IMR-90 (cell line): Measurements from ENCODE around the gene CISTR. TPM values are rescaled to one million over a fixed set of nuclear protein-coding genes. Genes with fewer than 3 reads are reported as not detected.

Experiments used
- ATAC-seq: fragments of 200-7000 bp; cut with Tn5 transposase; 2 replicates; pipeline ENCODE4 v1.9.1; 2020; ENCODE audit warnings: low read depth, mild to moderate bottlenecking, moderate library complexity
- BruUV-seq: library from RNA; stranded (reverse); fragments of 400-500 nt; replicated peaks from 2 replicates; lab custom pipeline; 2021; lab: Mats Ljungman, UMichigan
- CTCF ChIA-PET: fragments of 300-600 bp; formaldehyde crosslinking; extraction: SDS; loops from one replicate; lab custom pipeline; 2021; ENCODE audit warnings: antibody characterized with exemption; lab: Yijun Ruan, JAX
- POLR2A ChIA-PET: fragments of 300-600 bp; sonication (Branson Sonifier 250); formaldehyde crosslinking; loops from one replicate; lab custom pipeline; 2022; ENCODE audit warnings: antibody characterized with exemption; ENCODE audit not compliant: unreplicated experiment; lab: Charles Lee
- DNase-seq: peaks from one replicate; pipeline ENCODE4 v3.0.0; 2013
- H2AFZ ChIP-seq: replicated peaks from 2 replicates; pipeline ENCODE3; 2013; ENCODE audit warnings: low read length, mild to moderate bottlenecking; ENCODE audit not compliant: poor library complexity
- H2AK5ac ChIP-seq: 2 replicates; pipeline ENCODE4 v1.6.1; 2013; ENCODE audit warnings: low read depth, low read length, inconsistent platforms
- H2AK9ac ChIP-seq: replicated peaks from 2 replicates; pipeline ENCODE3; 2013; ENCODE audit warnings: mild to moderate bottlenecking, low read depth, low read length, moderate library complexity; ENCODE audit not compliant: poor library complexity
- H2BK120ac ChIP-seq: 2 replicates; pipeline ENCODE4 v1.6.1; 2013; ENCODE audit warnings: low read depth, low read length, inconsistent platforms
- H2BK15ac ChIP-seq: 3 replicates; pipeline ENCODE4 v1.6.1; 2013; ENCODE audit warnings: low read depth, low read length, inconsistent platforms
- H2BK20ac ChIP-seq: 2 replicates; pipeline ENCODE4 v1.6.1; 2013; ENCODE audit warnings: low read depth, mild to moderate bottlenecking, inconsistent platforms, low read length, moderate library complexity
- H2BK5ac ChIP-seq: 2 replicates; pipeline ENCODE4 v1.6.1; 2013; ENCODE audit warnings: mild to moderate bottlenecking, low read depth, low read length, inconsistent platforms; ENCODE audit not compliant: poor library complexity, severe bottlenecking
- H3K14ac ChIP-seq: replicated peaks from 2 replicates; pipeline ENCODE4 v1.6.1; 2013; ENCODE audit warnings: low read depth, low read length, inconsistent platforms
- H3K18ac ChIP-seq: 2 replicates; pipeline ENCODE4 v1.6.1; 2013; ENCODE audit warnings: low read depth, low read length, control low read depth
- H3K23ac ChIP-seq: 2 replicates; pipeline ENCODE4 v1.6.1; 2013; ENCODE audit warnings: low read depth, low read length, inconsistent platforms
- H3K27ac ChIP-seq: 2 replicates; pipeline ENCODE4 v1.5.1; 2013; ENCODE audit warnings: mild to moderate bottlenecking, control low read depth, low read length; ENCODE audit not compliant: insufficient read depth
- H3K27me3 ChIP-seq: 2 replicates; pipeline ENCODE4 v1.6.1; 2013; ENCODE audit warnings: low read length; ENCODE audit not compliant: control insufficient read depth, insufficient read depth
- H3K36me3 ChIP-seq: 2 replicates; pipeline ENCODE4 v1.6.1; 2013; ENCODE audit warnings: low read length, mixed read lengths; ENCODE audit not compliant: control insufficient read depth, insufficient read depth
- H3K4ac ChIP-seq: 2 replicates; pipeline ENCODE4 v1.6.1; 2013; ENCODE audit warnings: low read depth, low read length, inconsistent platforms
- H3K4me1 ChIP-seq: 2 replicates; pipeline ENCODE4 v1.6.1; 2013; ENCODE audit warnings: low read length, mixed read lengths; ENCODE audit not compliant: control insufficient read depth, insufficient read depth
- H3K4me2 ChIP-seq: 2 replicates; pipeline ENCODE4 v1.6.1; 2013; ENCODE audit warnings: low read depth, mild to moderate bottlenecking, control low read depth, low read length, moderate library complexity
- H3K4me3 ChIP-seq: 2 replicates; pipeline ENCODE4 v1.5.1; 2013; ENCODE audit warnings: low read depth, mild to moderate bottlenecking, control low read depth, low read length, moderate library complexity; ENCODE audit not compliant: insufficient read depth
- H3K56ac ChIP-seq: 2 replicates; pipeline ENCODE4 v1.6.1; 2013; ENCODE audit warnings: low read length, inconsistent platforms; ENCODE audit not compliant: insufficient read depth; ENCODE audit errors: extremely low read depth
- H3K79me1 ChIP-seq, 2 experiments: 2 replicates each; pipeline ENCODE4 v1.6.1; 2013; ENCODE audit warnings: low read length in 2 of 2, inconsistent platforms in 1 of 2, low read depth in 1 of 2
- H3K9ac ChIP-seq: 2 replicates; pipeline ENCODE4 v1.6.1; 2013; ENCODE audit warnings: low read depth, low read length, control low read depth
- H3K9me1 ChIP-seq: 2 replicates; pipeline ENCODE4 v1.6.1; 2013; ENCODE audit warnings: low read length, inconsistent platforms; ENCODE audit not compliant: insufficient read depth
- H3K9me3 ChIP-seq: 2 replicates; pipeline ENCODE4 v1.6.1; 2013; ENCODE audit warnings: low read length; ENCODE audit not compliant: control insufficient read depth, insufficient read depth
- H4K20me1 ChIP-seq: 2 replicates; pipeline ENCODE4 v1.6.1; 2013; ENCODE audit warnings: low read length, inconsistent platforms; ENCODE audit not compliant: insufficient read depth
- H4K5ac ChIP-seq: 2 replicates; pipeline ENCODE4 v1.6.1; 2013; ENCODE audit warnings: mild to moderate bottlenecking, low read depth, low read length, control low read depth
- H4K8ac ChIP-seq, 2 experiments: 2 replicates each; pipeline ENCODE4 v1.6.1; 2013; ENCODE audit warnings: low read depth in 2 of 2, low read length in 2 of 2, control low read depth in 1 of 2, inconsistent platforms in 1 of 2
- H4K91ac ChIP-seq: 2 replicates; pipeline ENCODE4 v1.6.1; 2013; ENCODE audit warnings: low read depth, low read length, inconsistent platforms; ENCODE audit not compliant: insufficient read depth
- BHLHE40 ChIP-seq: fragments of 150-350 bp; IDR thresholded peaks from 2 replicates; pipeline ENCODE4 v1.6.1; 2016; ENCODE audit warnings: mild to moderate bottlenecking, low read depth, low read length
- CEBPB ChIP-seq: IDR thresholded peaks from 2 replicates; pipeline ENCODE4 v1.6.1; 2012; ENCODE audit warnings: low read depth, low read length, improper control_type of control experiment
- CHD1 ChIP-seq: IDR thresholded peaks from 2 replicates; pipeline ENCODE4 v1.6.1; 2012; ENCODE audit warnings: low read depth, low read length, improper control_type of control experiment
- CTCF ChIP-seq: conservative IDR thresholded peaks from 2 replicates; pipeline ENCODE4 v1.5.1; 2012; ENCODE audit warnings: mild to moderate bottlenecking, low read depth, low read length, improper control_type of control experiment
- MAFK ChIP-seq: IDR thresholded peaks from 2 replicates; pipeline ENCODE4 v1.6.1; 2012; ENCODE audit warnings: low read depth, low read length, improper control_type of control experiment
- MXI1 ChIP-seq: IDR thresholded peaks from 2 replicates; pipeline ENCODE4 v1.6.1; 2012; ENCODE audit warnings: low read depth, mild to moderate bottlenecking, low read length, moderate library complexity, borderline replicate concordance
- NFE2L2 ChIP-seq: fragments of 150-350 bp; IDR thresholded peaks from 2 replicates; pipeline ENCODE4 v1.6.1; 2016; ENCODE audit warnings: low read depth, mild to moderate bottlenecking, low read length
- POLR2A ChIP-seq: IDR thresholded peaks from 2 replicates; pipeline ENCODE4 v1.6.1; 2012; ENCODE audit warnings: mild to moderate bottlenecking, low read depth, low read length
- RCOR1 ChIP-seq: IDR thresholded peaks from 2 replicates; pipeline ENCODE4 v1.6.1; 2012; ENCODE audit warnings: mild to moderate bottlenecking, low read length, improper control_type of control experiment; ENCODE audit not compliant: insufficient replicate concordance
- WGBS, 2 experiments: methylation state at CpG; one replicate each; pipeline versions ENCODE4 v1.1.5 to v1.1.7; 2013; ENCODE audit warnings: missing lambda C conversion rate in 2 of 2; ENCODE audit not compliant: insufficient read length in 1 of 2; ENCODE audit errors: extremely low coverage in 2 of 2; 5-methylcytosine and 5-hydroxymethylcytosine counted together
- dilution Hi-C: fragments of 300-500 bp; cut with HindIII; formaldehyde crosslinking; loops from one replicate; pipeline ENCODE4 v1.14.3; 2018; ENCODE audit warnings: low sequenced_read_pairs; ENCODE audit not compliant: unreplicated experiment
- in situ Hi-C: fragments of 300-500 bp; cut with MboI; formaldehyde crosslinking; loops from 3 replicates; pipeline ENCODE4 v1.14.3; 2019; ENCODE audit warnings: low sequenced_read_pairs, inconsistent platforms, mixed read lengths
- intact Hi-C: fragments of 100-400 bp; cut with micrococcal nuclease; formaldehyde crosslinking; loops from 2 replicates; pipeline ENCODE4 v1.10.0; 2022
- polyA plus RNA-seq, 3 experiments: library from polyadenylated mRNA; depleted of rRNA; stranded (reverse); fragments of >200 nt; gene quantifications; 2 replicates each; pipeline ENCODE4 v1.2.3, GENCODE V29; 2012; ENCODE audit warnings: low replicate concordance in 1 of 3
- total RNA-seq: library from RNA; depleted of rRNA; stranded (reverse); fragments of >200 nt; gene quantifications from 2 replicates; pipeline ENCODE4 v1.2.3, GENCODE V29; 2012

Gene CISTR
- total and polyA plus RNA-seq, 2 of the 4 experiments (the other 2 are of a cell fraction), result not detected

GRCh38 chr12:53749986-53750811 is 1.6 kb downstream of the CISTR start:
- CTCF ChIA-PET, result no interaction called here
- peaks cover 78% of the 10 kb centered on the region for H3K27me3 ChIP-seq
- peak overlapping the region; percentile 75; the same call in 1 of the 2 replicates for H3K4me2 ChIP-seq
- no peak overlapping the region for H2BK5ac ChIP-seq
- TF ChIP-seq CEBPB (no peak), CTCF (no peak), POLR2A (no peak), MAFK (no peak), RCOR1 (no peak), MXI1 (no peak), CHD1 (no peak), BHLHE40 (no peak), NFE2L2 (no peak)
- WGBS, 2 experiments, result 43% methylated on average over 7 of the region's 10 CpGs; no CpG with 5 or more reads in 1 of the 2 experiments
- H2AFZ ChIP-seq, result no peak overlapping the region
- H3K56ac ChIP-seq, result no peak overlapping the region
- H2AK5ac ChIP-seq, result no peak overlapping the region
- in situ Hi-C loops, result loop anchor here (10.0 kb wide), 1 partner anchor 205 kb away; no protein-coding TSS in a partner anchor
- no peak overlapping the region for H4K91ac ChIP-seq
- H2AK9ac ChIP-seq, result no peak overlapping the region
- H4K20me1 ChIP-seq, result no peaks in the 10 kb centered on the region
- BruUV-seq, result no TSS peak
- no peak overlapping the region for H2BK120ac ChIP-seq
- H3K23ac ChIP-seq, result peak overlapping the region; percentile 60; the same call in 1 of the 2 replicates
- H3K9ac ChIP-seq, result no peak overlapping the region
- DNase-seq (no peak), ATAC-seq (no peak)
- no peaks in the 10 kb centered on the region for H3K9me1 ChIP-seq
- dilution Hi-C loops, result no loop called here
- intact Hi-C loops, result loop anchor here (5.0 kb wide), 1 partner anchor 462 kb away; no protein-coding TSS in a partner anchor
- no peak overlapping the region for H4K8ac ChIP-seq
- H3K9me3 ChIP-seq, result peaks cover 2% of the 10 kb centered on the region; the same call in 1 of the 2 replicates
- H3K4me3 ChIP-seq, result no peak overlapping the region
- H3K4ac ChIP-seq, result no peak overlapping the region
- H3K14ac ChIP-seq, result no peak overlapping the region
- POLR2A ChIA-PET, result no interaction called here
- no peaks in the 10 kb centered on the region for H3K79me1 ChIP-seq
- no peak overlapping the region for H2BK15ac ChIP-seq
- H3K4me1 ChIP-seq, result peaks cover 6% of the 10 kb centered on the region
- no peak overlapping the region for H3K27ac ChIP-seq
- H4K5ac ChIP-seq, result no peak overlapping the region
- H3K36me3 ChIP-seq, result no peaks in the 10 kb centered on the region
- no peak overlapping the region for H3K18ac ChIP-seq
- no peak overlapping the region for H2BK20ac ChIP-seq
